WTC11 (cell line): ENCODE results near the gene GJA3.

Experiments
- ETV6 ChIP-seq: sonication (generic); formaldehyde crosslinking; IDR thresholded peaks from 2 replicates; pipeline ENCODE4 v1.8.1; 2022; ENCODE audit warnings: mild to moderate bottlenecking, missing genetic modification reagents
- FOXJ3 ChIP-seq: sonication (generic); formaldehyde crosslinking; IDR thresholded peaks from 2 replicates; pipeline ENCODE4 v1.9.0; 2021; ENCODE audit warnings: missing genetic modification reagents, mild to moderate bottlenecking, borderline replicate concordance
- NFYB ChIP-seq: sonication (generic); formaldehyde crosslinking; conservative IDR thresholded peaks from 2 replicates; pipeline ENCODE4 v1.8.0; 2022; ENCODE audit warnings: low read depth, missing genetic modification reagents
- SP1 ChIP-seq: sonication (generic); formaldehyde crosslinking; conservative IDR thresholded peaks from 2 replicates; pipeline ENCODE4 v1.8.1; 2022; ENCODE audit warnings: missing genetic modification reagents
- TCF7 ChIP-seq: sonication (generic); formaldehyde crosslinking; IDR thresholded peaks from 2 replicates; pipeline ENCODE4 v1.8.0; 2022; ENCODE audit warnings: mild to moderate bottlenecking, low read depth, missing genetic modification reagents, moderate library complexity
- TF ChIP-seq, protein P1 (sequence below): fragments of 200-600 bp; IDR thresholded peaks from 2 replicates; pipeline ENCODE4 v1.8.0; 2022; ENCODE audit warnings: antibody characterized with exemption
- TF ChIP-seq, protein P2 (sequence below): sonication (generic); formaldehyde crosslinking; IDR thresholded peaks from 2 replicates; pipeline ENCODE4 v1.8.1; 2022; ENCODE audit warnings: low read depth, missing genetic modification reagents, borderline replicate concordance
- TF ChIP-seq, protein P3 (sequence below): sonication (generic); formaldehyde crosslinking; IDR thresholded peaks from 2 replicates; pipeline ENCODE4 v1.8.0; 2022; ENCODE audit warnings: mild to moderate bottlenecking, missing genetic modification reagents

DNA sequence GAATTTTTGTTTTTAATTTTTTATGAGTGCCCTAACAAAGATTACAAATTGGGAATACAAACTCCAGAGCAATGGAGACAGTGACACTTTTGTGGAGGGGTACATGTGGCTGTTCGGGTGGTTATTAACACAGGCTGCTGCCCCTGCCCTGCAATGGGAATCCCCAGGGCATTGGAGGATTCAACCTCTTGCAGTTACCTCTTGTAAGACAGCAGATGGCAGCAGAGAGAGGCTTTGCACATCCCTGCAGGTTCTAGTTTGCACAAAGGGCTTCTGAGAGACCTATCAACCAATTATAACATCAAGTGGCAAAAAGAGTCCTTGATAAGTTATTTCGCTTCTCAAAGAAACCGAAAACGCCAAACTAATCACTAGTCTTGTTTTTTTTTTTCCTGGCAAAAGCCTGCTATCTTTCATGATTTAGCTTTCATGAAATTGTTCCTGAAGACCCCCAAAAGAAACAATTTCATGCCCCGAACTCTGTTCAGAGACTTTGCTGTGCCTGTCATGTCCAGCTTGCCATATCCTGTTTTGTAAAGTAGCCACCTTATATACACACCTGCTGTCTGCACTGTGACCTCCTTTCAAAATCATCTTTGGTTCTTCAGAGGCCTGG lies 21.5 kb upstream of the GJA3 start:
- no peak for TF ChIP-seq ETV6 (CRISPR knock-in tag)
- TF ChIP-seq, protein P1, sequence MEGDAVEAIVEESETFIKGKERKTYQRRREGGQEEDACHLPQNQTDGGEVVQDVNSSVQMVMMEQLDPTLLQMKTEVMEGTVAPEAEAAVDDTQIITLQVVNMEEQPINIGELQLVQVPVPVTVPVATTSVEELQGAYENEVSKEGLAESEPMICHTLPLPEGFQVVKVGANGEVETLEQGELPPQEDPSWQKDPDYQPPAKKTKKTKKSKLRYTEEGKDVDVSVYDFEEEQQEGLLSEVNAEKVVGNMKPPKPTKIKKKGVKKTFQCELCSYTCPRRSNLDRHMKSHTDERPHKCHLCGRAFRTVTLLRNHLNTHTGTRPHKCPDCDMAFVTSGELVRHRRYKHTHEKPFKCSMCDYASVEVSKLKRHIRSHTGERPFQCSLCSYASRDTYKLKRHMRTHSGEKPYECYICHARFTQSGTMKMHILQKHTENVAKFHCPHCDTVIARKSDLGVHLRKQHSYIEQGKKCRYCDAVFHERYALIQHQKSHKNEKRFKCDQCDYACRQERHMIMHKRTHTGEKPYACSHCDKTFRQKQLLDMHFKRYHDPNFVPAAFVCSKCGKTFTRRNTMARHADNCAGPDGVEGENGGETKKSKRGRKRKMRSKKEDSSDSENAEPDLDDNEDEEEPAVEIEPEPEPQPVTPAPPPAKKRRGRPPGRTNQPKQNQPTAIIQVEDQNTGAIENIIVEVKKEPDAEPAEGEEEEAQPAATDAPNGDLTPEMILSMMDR = peak; percentile 72
- TF ChIP-seq, protein P2, sequence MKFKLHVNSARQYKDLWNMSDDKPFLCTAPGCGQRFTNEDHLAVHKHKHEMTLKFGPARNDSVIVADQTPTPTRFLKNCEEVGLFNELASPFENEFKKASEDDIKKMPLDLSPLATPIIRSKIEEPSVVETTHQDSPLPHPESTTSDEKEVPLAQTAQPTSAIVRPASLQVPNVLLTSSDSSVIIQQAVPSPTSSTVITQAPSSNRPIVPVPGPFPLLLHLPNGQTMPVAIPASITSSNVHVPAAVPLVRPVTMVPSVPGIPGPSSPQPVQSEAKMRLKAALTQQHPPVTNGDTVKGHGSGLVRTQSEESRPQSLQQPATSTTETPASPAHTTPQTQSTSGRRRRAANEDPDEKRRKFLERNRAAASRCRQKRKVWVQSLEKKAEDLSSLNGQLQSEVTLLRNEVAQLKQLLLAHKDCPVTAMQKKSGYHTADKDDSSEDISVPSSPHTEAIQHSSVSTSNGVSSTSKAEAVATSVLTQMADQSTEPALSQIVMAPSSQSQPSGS (CRISPR knock-in tag) = no peak
- TF ChIP-seq NFYB (CRISPR knock-in tag) = no peak
- no peak for TF ChIP-seq TCF7
- no peak for TF ChIP-seq SP1 (CRISPR knock-in tag)
- TF ChIP-seq FOXJ3 (CRISPR knock-in tag) = no peak
- TF ChIP-seq, protein P3, sequence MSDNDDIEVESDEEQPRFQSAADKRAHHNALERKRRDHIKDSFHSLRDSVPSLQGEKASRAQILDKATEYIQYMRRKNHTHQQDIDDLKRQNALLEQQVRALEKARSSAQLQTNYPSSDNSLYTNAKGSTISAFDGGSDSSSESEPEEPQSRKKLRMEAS (CRISPR knock-in tag) = no peak
